Endodermal cell (in vitro differentiated cells): ENCODE data around the gene ZYX. TPM values are rescaled to one million over a fixed set of nuclear protein-coding genes. Genes with fewer than 3 reads are reported as not detected.

Source experiments
- DNase-seq: peaks from one replicate; pipeline ENCODE4 v3.0.0-alpha.2; 2017
- H3K27ac ChIP-seq: 2 replicates; pipeline ENCODE4 v1.5.1; 2013; ENCODE audit warnings: mild to moderate bottlenecking, low read depth, low read length, moderate library complexity
- H3K27me3 ChIP-seq: 2 replicates; pipeline ENCODE4 v1.6.1; 2013; ENCODE audit warnings: mild to moderate bottlenecking, low read length, moderate library complexity; ENCODE audit not compliant: insufficient read depth, control insufficient read depth, poor library complexity, severe bottlenecking
- H3K36me3 ChIP-seq: 2 replicates; pipeline ENCODE4 v1.7.0; 2013; ENCODE audit warnings: mild to moderate bottlenecking, low read length, moderate library complexity; ENCODE audit not compliant: control insufficient read depth, insufficient read depth
- H3K4me1 ChIP-seq: one replicate; pipeline ENCODE4 v1.7.0; 2013; ENCODE audit warnings: low read length; ENCODE audit not compliant: control insufficient read depth, insufficient read depth
- H3K4me3 ChIP-seq: 2 replicates; pipeline ENCODE4 v1.5.1; 2013; ENCODE audit warnings: mild to moderate bottlenecking, low read length, moderate library complexity
- H3K9ac ChIP-seq: 2 replicates; pipeline ENCODE4 v1.6.1; 2013; ENCODE audit warnings: mild to moderate bottlenecking, low read length, moderate library complexity; ENCODE audit not compliant: poor library complexity, severe bottlenecking; ENCODE audit errors: extremely low read depth
- H3K9me3 ChIP-seq: 2 replicates; pipeline ENCODE4 v1.6.1; 2013; ENCODE audit warnings: mild to moderate bottlenecking, low read length, moderate library complexity; ENCODE audit not compliant: control insufficient read depth
- H3K27ac Mint-ChIP-seq: 2 replicates; pipeline ENCODE4 v1.8.0; 2020; ENCODE audit warnings: mixed read lengths
- H3K27me3 Mint-ChIP-seq: 2 replicates; pipeline ENCODE4 v1.8.0; 2021; ENCODE audit warnings: mild to moderate bottlenecking, mixed read lengths; ENCODE audit not compliant: insufficient read depth
- H3K36me3 Mint-ChIP-seq: 2 replicates; pipeline ENCODE4 v1.8.0; 2020; ENCODE audit warnings: low read depth, mixed read lengths
- H3K4me1 Mint-ChIP-seq: 2 replicates; pipeline ENCODE4 v1.8.0; 2020; ENCODE audit warnings: mixed read lengths
- H3K4me3 Mint-ChIP-seq: 2 replicates; pipeline ENCODE4 v1.8.0; 2020; ENCODE audit warnings: mild to moderate bottlenecking, moderate library complexity, mixed read lengths
- H3K9me3 Mint-ChIP-seq: 2 replicates; pipeline ENCODE4 v1.8.0; 2020; ENCODE audit warnings: mild to moderate bottlenecking, mixed read lengths
- whole genome bisulfite sequencing, 2 experiments: methylation state at CpG; one replicate each; pipeline versions ENCODE4 v1.1.5 to v1.1.7; 2013; ENCODE audit warnings: missing lambda C conversion rate in 2 of 2, mixed read lengths in 1 of 2; ENCODE audit not compliant: insufficient coverage in 1 of 2, insufficient read length in 1 of 2; 5-methylcytosine and 5-hydroxymethylcytosine counted together
- total RNA-seq, 2 donors: library from RNA; stranded (reverse); fragmentation: NEBNext Ultra II Directional in 1 of 2; extraction: Animal tissue kit (Norgen Biotek cat#: 25700) in 1 of 2; gene quantifications; 2 replicates in 1 of 2; 3 replicates in 1 of 2; pipeline ENCODE4 v1.2.1, GENCODE V29; 2021
- TF ChIP-seq, protein P1 (sequence below): fragments of 200-600 bp; sonication (generic); conservative IDR thresholded peaks from 2 replicates; pipeline ENCODE4 v1.5.0; 2021; ENCODE audit warnings: antibody characterized with exemption, mild to moderate bottlenecking

The ZYX gene
- total RNA-seq, 2 donors from 2014 or later: 127 to 161 TPM

DNA sequence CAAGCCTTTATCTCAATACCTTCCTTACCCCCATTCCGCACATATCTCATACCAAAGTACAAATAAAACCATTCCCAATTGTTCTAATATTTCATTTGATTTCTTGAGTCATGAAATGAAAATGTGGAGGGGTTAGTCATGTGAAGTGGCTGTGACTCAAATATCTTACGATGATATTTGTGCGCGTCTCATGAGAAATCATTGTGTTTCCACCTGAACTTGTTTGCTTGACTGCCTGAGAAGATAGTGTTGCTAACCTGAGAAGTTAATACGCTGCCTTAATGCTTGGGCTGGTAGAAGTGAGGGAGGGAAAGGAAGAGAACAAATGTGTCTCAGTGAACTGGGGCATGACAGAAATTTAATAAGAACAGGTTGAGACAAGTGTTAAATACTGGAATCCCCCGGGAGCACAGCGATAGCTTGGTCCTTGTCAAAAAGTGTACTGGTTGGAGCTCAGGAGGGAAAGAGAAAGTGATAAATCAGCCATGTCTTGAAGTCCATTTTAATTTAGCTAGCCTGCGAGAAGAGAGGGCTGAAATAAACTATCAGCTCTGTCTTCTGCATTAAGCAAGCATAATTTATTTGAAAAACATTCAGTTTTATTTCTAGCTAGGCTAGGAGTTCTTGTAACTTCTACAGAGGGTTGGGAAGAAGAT is 34.7 kb downstream of the ZYX start:
- H3K9me3 Mint-ChIP-seq: peaks cover 9% of the 10 kb centered on the region
- no peaks in the 10 kb centered on the region for H3K36me3 ChIP-seq
- H3K27me3 ChIP-seq: no peaks in the 10 kb centered on the region
- H3K27ac ChIP-seq: no peak overlapping the region
- WGBS, 2 experiments: 90 to 93% methylated on average over 7 to 8 of the region's 8 CpGs
- DNase-seq: no peak
- TF ChIP-seq, protein P1, sequence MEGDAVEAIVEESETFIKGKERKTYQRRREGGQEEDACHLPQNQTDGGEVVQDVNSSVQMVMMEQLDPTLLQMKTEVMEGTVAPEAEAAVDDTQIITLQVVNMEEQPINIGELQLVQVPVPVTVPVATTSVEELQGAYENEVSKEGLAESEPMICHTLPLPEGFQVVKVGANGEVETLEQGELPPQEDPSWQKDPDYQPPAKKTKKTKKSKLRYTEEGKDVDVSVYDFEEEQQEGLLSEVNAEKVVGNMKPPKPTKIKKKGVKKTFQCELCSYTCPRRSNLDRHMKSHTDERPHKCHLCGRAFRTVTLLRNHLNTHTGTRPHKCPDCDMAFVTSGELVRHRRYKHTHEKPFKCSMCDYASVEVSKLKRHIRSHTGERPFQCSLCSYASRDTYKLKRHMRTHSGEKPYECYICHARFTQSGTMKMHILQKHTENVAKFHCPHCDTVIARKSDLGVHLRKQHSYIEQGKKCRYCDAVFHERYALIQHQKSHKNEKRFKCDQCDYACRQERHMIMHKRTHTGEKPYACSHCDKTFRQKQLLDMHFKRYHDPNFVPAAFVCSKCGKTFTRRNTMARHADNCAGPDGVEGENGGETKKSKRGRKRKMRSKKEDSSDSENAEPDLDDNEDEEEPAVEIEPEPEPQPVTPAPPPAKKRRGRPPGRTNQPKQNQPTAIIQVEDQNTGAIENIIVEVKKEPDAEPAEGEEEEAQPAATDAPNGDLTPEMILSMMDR: no peak
- H3K4me1 Mint-ChIP-seq: peaks cover 23% of the 10 kb centered on the region
- H3K4me1 ChIP-seq: no peaks in the 10 kb centered on the region
- no peak overlapping the region for H3K9ac ChIP-seq
- H3K36me3 Mint-ChIP-seq: peaks cover 5% of the 10 kb centered on the region
- H3K4me3 Mint-ChIP-seq: no peak overlapping the region
- H3K27ac Mint-ChIP-seq: no peak overlapping the region
- H3K27me3 Mint-ChIP-seq: no peaks in the 10 kb centered on the region
- H3K9me3 ChIP-seq: peaks cover 9% of the 10 kb centered on the region
- H3K4me3 ChIP-seq: no peak overlapping the region

GRCh38 chr7:143416565-143417149 is 35.5 kb downstream of the ZYX start:
- no peak overlapping the region for H3K27ac Mint-ChIP-seq
- H3K36me3 Mint-ChIP-seq: peaks cover 7% of the 10 kb centered on the region
- TF ChIP-seq, protein P1: peak; percentile 88
- H3K9ac ChIP-seq: no peak overlapping the region
- H3K4me3 ChIP-seq: no peak overlapping the region
- peaks cover 13% of the 10 kb centered on the region for H3K9me3 Mint-ChIP-seq
- peaks cover 16% of the 10 kb centered on the region for H3K9me3 ChIP-seq
- DNase-seq: no peak
- no peaks in the 10 kb centered on the region for H3K4me1 ChIP-seq
- 32 to 100% methylated on average over 1 to 3 of the region's 3 CpGs for WGBS, 2 experiments
- H3K27me3 Mint-ChIP-seq: no peaks in the 10 kb centered on the region
- peaks cover 23% of the 10 kb centered on the region for H3K4me1 Mint-ChIP-seq
- H3K27ac ChIP-seq: no peak overlapping the region
- H3K36me3 ChIP-seq: no peaks in the 10 kb centered on the region
- H3K27me3 ChIP-seq: no peaks in the 10 kb centered on the region
- no peak overlapping the region for H3K4me3 Mint-ChIP-seq

DNA sequence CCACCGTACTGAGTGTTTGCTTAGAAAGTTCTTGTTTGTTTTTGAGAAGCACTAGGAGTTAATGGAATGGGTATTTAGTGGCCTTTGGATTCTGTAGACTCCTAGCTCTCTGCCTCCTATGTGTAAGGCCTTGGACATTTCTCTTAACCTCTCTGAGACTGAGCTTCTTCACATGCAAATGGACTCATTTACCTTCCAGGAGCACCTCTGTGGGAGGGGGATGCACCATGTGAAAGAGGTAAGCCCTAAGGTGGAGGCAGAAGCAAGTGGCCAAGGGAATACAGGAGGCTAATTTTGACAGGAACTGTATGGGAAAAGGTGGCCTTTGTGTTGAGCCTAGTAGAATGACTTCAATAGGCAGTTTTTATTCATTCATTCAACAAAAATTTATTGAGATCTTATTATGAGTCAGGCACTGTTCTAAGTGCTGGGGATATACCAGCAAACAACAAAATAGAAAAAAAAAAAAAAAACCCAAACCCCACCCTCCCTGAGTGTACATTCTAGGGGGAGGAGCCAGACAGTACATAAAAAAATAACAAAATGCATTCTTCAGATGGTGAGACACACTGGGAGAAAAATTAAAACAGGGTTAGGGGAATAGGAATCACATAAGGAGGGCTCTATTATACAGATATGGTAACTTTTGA is 36.7 kb downstream of the ZYX start:
- H3K4me3 ChIP-seq: no peak overlapping the region
- no peak overlapping the region for H3K27ac ChIP-seq
- 67% methylated on average over 1 of the region's 1 CpG; no CpG with 5 or more reads in 1 of the 2 experiments for whole genome bisulfite sequencing, 2 experiments
- no peaks in the 10 kb centered on the region for H3K4me1 ChIP-seq
- Mint-ChIP-seq H3K4me3 (no peak overlapping the region), H3K4me1 (peaks cover 13% of the 10 kb centered on the region), H3K27ac (no peak overlapping the region), H3K9me3 (peaks cover 16% of the 10 kb centered on the region), H3K27me3 (no peaks in the 10 kb centered on the region), H3K36me3 (peaks cover 9% of the 10 kb centered on the region)
- no peak overlapping the region for H3K9ac ChIP-seq
- no peaks in the 10 kb centered on the region for H3K27me3 ChIP-seq
- no peaks in the 10 kb centered on the region for H3K36me3 ChIP-seq
- DNase-seq: no peak
- TF ChIP-seq, protein P1: no peak
- peaks cover 18% of the 10 kb centered on the region for H3K9me3 ChIP-seq
